K562 (cell line): ENCODE results near the gene LENEP. TPM values are rescaled to one million over a fixed set of nuclear protein-coding genes. Genes with fewer than 3 reads are reported as not detected.

ENCODE experiments used
- GABPA ChIP-seq: fragments of 200-800 bp; sonication (Bioruptor generic); conservative IDR thresholded peaks from 2 replicates; pipeline ENCODE4 v1.6.1; 2016; ENCODE audit warnings: low read depth, missing genetic modification characterization, missing compliant biosample characterization
- SMARCA4 ChIP-seq: fragments of 450-650 bp; IDR thresholded peaks from 2 replicates; pipeline ENCODE4 v1.6.1; 2016
- SREBF1 ChIP-seq: fragments of 150-350 bp; IDR thresholded peaks from 2 replicates; pipeline ENCODE4 v1.6.1; 2014; ENCODE audit warnings: antibody characterized with exemption, low read depth, low read length, borderline replicate concordance
- TSC22D4 ChIP-seq: fragments of 450-650 bp; IDR thresholded peaks from 2 replicates; pipeline ENCODE4 v1.6.1; 2016; ENCODE audit warnings: missing genetic modification characterization, missing biosample characterization, control low read depth
- polyA plus RNA-seq, 8 experiments: library from polyadenylated mRNA; depleted of rRNA in 4 of 8; stranded (reverse) in 5 of 8; unstranded in 3 of 8; fragments of >200 nt; fragmentation: Nextera tagmentation in 2 of 8; fragmentation: Illumina TruSeq in 1 of 8; extraction: Ambion mirVana in 2 of 8; extraction: Trizol in 1 of 8; gene quantifications; 2 replicates each; pipeline versions ENCODE4 v1.2.1 to v1.2.3, GENCODE V29; 2011 to 2014; ENCODE audit warnings: inconsistent platforms in 1 of 8, missing spikeins in 1 of 8
- total RNA-seq, 7 experiments: library from RNA; depleted of rRNA in 6 of 7; stranded (reverse); fragments of >200 nt in 6 of 7; fragmentation: Illumina TruSeq in 2 of 7; extraction: Trizol in 2 of 7; gene quantifications; 2 replicates each; pipeline versions ENCODE4 v1.2.1 to v1.2.3, GENCODE V29; 2011 to 2021; ENCODE audit warnings: low replicate concordance in 1 of 7
- TF ChIP-seq, protein P1 (sequence below): fragments of 200-600 bp; sonication (generic); IDR thresholded peaks from one replicate; pipeline ENCODE4 v1.6.1; 2012; ENCODE audit warnings: mild to moderate bottlenecking, low read depth, low read length, inconsistent platforms
- TF ChIP-seq, protein P2 (sequence below): fragments of 450-650 bp; IDR thresholded peaks from 2 replicates; pipeline ENCODE4 v1.6.1; 2016
- TF ChIP-seq, protein P3 (sequence below): fragments of 450-650 bp; IDR thresholded peaks from 2 replicates; pipeline ENCODE4 v1.6.1; 2017; ENCODE audit warnings: antibody characterized with exemption, mild to moderate bottlenecking

The LENEP gene
- total and polyA plus RNA-seq, 9 of the 15 experiments (the other 6 are each of a cell fraction or from before 2014, with no cell fraction given): 0.23 to 0.87 (median 0.67) TPM; not detected in 5

DNA sequence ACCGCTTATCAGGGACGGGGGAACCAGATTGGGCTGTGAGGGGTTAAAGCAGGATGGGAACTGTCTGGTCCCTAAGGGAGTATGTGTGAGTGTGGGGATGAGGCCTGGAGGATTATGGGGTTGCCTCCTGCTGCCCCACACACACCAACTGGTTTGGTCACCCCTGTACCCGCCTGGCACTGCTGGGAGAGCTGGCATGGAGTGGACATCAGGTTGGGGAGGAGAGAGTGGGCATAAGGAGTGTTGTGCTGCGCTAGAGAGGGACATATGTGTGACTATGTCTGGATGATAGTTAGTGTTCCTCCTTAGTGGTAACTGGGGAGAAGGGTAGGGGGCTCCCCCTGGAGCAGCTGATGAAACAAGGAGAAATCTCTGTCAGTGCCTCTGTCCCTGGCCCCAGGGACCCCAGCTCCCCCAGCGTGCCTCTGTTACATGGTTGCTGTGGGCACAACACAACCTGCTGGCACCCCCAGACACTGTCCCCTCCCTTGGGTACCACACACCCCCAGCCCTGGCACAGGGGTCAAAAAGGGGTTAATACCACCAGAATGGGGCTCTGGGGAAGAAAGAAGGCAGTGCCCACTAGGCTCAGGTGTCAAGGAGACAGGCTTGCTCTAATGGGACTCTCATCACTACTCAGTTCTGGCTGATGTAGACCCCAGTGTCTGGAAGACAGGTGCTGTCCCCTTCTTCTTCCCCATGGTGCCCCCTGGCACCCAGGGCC, 11.1 kb downstream of the LENEP start (continued):
- TF ChIP-seq, protein P1, sequence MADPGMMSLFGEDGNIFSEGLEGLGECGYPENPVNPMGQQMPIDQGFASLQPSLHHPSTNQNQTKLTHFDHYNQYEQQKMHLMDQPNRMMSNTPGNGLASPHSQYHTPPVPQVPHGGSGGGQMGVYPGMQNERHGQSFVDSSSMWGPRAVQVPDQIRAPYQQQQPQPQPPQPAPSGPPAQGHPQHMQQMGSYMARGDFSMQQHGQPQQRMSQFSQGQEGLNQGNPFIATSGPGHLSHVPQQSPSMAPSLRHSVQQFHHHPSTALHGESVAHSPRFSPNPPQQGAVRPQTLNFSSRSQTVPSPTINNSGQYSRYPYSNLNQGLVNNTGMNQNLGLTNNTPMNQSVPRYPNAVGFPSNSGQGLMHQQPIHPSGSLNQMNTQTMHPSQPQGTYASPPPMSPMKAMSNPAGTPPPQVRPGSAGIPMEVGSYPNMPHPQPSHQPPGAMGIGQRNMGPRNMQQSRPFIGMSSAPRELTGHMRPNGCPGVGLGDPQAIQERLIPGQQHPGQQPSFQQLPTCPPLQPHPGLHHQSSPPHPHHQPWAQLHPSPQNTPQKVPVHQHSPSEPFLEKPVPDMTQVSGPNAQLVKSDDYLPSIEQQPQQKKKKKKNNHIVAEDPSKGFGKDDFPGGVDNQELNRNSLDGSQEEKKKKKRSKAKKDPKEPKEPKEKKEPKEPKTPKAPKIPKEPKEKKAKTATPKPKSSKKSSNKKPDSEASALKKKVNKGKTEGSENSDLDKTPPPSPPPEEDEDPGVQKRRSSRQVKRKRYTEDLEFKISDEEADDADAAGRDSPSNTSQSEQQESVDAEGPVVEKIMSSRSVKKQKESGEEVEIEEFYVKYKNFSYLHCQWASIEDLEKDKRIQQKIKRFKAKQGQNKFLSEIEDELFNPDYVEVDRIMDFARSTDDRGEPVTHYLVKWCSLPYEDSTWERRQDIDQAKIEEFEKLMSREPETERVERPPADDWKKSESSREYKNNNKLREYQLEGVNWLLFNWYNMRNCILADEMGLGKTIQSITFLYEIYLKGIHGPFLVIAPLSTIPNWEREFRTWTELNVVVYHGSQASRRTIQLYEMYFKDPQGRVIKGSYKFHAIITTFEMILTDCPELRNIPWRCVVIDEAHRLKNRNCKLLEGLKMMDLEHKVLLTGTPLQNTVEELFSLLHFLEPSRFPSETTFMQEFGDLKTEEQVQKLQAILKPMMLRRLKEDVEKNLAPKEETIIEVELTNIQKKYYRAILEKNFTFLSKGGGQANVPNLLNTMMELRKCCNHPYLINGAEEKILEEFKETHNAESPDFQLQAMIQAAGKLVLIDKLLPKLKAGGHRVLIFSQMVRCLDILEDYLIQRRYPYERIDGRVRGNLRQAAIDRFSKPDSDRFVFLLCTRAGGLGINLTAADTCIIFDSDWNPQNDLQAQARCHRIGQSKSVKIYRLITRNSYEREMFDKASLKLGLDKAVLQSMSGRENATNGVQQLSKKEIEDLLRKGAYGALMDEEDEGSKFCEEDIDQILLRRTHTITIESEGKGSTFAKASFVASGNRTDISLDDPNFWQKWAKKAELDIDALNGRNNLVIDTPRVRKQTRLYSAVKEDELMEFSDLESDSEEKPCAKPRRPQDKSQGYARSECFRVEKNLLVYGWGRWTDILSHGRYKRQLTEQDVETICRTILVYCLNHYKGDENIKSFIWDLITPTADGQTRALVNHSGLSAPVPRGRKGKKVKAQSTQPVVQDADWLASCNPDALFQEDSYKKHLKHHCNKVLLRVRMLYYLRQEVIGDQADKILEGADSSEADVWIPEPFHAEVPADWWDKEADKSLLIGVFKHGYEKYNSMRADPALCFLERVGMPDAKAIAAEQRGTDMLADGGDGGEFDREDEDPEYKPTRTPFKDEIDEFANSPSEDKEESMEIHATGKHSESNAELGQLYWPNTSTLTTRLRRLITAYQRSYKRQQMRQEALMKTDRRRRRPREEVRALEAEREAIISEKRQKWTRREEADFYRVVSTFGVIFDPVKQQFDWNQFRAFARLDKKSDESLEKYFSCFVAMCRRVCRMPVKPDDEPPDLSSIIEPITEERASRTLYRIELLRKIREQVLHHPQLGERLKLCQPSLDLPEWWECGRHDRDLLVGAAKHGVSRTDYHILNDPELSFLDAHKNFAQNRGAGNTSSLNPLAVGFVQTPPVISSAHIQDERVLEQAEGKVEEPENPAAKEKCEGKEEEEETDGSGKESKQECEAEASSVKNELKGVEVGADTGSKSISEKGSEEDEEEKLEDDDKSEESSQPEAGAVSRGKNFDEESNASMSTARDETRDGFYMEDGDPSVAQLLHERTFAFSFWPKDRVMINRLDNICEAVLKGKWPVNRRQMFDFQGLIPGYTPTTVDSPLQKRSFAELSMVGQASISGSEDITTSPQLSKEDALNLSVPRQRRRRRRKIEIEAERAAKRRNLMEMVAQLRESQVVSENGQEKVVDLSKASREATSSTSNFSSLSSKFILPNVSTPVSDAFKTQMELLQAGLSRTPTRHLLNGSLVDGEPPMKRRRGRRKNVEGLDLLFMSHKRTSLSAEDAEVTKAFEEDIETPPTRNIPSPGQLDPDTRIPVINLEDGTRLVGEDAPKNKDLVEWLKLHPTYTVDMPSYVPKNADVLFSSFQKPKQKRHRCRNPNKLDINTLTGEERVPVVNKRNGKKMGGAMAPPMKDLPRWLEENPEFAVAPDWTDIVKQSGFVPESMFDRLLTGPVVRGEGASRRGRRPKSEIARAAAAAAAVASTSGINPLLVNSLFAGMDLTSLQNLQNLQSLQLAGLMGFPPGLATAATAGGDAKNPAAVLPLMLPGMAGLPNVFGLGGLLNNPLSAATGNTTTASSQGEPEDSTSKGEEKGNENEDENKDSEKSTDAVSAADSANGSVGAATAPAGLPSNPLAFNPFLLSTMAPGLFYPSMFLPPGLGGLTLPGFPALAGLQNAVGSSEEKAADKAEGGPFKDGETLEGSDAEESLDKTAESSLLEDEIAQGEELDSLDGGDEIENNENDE: no peak
- TF ChIP-seq, protein P2, sequence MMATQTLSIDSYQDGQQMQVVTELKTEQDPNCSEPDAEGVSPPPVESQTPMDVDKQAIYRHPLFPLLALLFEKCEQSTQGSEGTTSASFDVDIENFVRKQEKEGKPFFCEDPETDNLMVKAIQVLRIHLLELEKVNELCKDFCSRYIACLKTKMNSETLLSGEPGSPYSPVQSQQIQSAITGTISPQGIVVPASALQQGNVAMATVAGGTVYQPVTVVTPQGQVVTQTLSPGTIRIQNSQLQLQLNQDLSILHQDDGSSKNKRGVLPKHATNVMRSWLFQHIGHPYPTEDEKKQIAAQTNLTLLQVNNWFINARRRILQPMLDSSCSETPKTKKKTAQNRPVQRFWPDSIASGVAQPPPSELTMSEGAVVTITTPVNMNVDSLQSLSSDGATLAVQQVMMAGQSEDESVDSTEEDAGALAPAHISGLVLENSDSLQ: peak; percentile 32; the same call in 1 of the 2 replicates
- TF ChIP-seq, protein P3, sequence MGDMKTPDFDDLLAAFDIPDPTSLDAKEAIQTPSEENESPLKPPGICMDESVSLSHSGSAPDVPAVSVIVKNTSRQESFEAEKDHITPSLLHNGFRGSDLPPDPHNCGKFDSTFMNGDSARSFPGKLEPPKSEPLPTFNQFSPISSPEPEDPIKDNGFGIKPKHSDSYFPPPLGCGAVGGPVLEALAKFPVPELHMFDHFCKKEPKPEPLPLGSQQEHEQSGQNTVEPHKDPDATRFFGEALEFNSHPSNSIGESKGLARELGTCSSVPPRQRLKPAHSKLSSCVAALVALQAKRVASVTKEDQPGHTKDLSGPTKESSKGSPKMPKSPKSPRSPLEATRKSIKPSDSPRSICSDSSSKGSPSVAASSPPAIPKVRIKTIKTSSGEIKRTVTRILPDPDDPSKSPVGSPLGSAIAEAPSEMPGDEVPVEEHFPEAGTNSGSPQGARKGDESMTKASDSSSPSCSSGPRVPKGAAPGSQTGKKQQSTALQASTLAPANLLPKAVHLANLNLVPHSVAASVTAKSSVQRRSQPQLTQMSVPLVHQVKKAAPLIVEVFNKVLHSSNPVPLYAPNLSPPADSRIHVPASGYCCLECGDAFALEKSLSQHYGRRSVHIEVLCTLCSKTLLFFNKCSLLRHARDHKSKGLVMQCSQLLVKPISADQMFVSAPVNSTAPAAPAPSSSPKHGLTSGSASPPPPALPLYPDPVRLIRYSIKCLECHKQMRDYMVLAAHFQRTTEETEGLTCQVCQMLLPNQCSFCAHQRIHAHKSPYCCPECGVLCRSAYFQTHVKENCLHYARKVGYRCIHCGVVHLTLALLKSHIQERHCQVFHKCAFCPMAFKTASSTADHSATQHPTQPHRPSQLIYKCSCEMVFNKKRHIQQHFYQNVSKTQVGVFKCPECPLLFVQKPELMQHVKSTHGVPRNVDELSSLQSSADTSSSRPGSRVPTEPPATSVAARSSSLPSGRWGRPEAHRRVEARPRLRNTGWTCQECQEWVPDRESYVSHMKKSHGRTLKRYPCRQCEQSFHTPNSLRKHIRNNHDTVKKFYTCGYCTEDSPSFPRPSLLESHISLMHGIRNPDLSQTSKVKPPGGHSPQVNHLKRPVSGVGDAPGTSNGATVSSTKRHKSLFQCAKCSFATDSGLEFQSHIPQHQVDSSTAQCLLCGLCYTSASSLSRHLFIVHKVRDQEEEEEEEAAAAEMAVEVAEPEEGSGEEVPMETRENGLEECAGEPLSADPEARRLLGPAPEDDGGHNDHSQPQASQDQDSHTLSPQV: 0 out of 2 replicates have a peak, but pooled peaks have one; percentile 31
- TF ChIP-seq GABPA (tag) (peak; percentile 67), TSC22D4 (tag) (no peak), SREBF1 (no peak), SMARCA4 (peak; percentile 49; the same call in 1 of the 2 replicates)
